SHP77 treated with DMSO at 0.1 percent for 48 hours (cell line): ENCODE results near the gene ARHGAP31.
"Not testable (repeated sequence)": the region's sequence is repeated elsewhere in the genome, so short reads cannot be mapped to it uniquely, and the experiment has no call there.

Experiments
- DNase-seq: peaks from one replicate; lab custom pipeline; 2025; lab: John Stamatoyannopoulos, UW

ARHGAP31 gene

DNA sequence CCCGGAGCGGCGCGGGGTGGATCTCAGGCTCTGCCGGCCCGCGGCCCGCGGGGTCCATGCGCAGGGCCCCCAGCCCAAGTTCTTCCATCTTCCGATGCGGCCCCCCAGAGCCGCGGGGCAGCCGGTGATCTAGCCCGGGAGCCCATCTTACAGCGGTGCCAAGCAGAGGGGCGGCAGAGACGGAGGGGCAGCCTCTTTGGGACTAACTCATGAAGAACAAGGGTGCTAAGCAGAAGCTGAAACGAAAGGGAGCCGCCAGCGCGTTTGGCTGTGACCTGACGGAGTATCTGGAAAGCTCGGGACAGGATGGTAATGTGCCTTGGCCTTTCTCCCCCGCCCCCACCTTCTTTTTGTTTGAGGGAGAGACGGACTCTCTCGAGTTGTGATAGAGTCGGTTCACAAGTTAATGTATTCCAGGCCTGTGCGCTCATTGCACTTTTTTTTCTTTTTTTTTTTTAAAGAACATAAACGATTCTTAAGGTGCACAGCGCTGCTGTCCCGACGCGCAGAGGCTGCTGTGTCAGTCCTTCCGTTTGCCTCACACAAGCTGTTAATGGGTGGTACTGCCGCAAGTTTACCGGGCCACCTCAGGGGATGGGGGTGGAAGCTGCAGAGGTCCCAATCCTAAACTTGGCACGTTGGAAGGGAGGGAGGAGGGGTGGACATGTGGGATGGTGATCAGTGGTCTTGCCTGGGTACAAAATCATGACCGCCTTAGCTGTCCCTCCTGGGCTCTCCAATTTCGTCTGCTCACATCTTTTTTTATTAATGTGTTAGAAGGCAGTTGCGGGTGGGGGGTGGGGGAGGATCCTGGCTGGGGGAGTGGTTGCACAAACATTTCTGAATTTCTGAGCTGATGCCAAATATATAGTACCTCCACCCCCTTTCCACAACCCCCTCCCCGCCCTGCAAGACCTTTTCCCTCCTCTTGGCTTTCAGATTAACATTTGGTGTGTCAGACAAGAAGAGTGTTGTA is 801 bp downstream of the ARHGAP31 start:
- no peak for DNase-seq

DNA sequence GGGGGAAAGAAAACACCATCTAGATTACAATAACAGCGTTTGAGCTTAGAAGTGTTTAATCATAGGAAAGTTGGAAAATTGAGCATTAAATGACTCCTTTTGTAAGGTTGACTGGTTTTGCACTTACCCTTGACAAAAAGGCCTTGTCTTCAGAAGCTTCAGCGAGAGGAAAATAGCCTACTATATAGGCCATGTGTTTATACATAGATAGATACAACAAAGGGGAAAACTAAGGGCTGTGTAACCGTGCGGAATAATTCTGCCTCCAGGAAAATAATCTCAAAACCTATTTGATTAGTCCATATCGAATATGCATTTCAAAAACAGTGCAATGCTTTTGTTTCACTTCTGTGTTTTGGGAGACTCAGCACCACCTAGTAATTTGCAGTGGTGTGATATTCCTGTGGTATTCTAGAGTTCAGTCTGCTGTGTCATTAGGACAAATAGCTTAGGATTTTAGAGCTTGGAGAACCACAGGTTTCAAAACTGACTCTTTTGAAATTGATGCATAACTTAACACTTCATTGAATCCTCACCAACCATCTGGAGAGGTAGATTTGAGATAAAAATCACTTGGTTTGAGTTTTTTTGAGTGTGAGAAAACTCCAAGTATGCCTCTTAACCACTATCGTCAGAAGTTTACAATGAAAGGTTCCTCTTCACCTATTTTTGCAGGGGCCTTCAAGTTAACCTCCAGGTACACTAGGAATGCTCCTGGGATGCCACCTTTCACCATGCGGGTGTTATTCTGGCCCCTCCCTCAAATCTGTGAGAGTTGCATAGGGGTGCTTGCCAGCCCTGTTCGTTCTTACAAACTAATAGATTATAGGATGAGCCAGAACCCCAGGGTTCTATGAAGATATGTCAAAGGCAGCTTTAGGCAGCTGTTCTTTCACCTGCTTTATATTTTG is 1.9 kb downstream of the ARHGAP31 start:
- no peak for DNase-seq

DNA sequence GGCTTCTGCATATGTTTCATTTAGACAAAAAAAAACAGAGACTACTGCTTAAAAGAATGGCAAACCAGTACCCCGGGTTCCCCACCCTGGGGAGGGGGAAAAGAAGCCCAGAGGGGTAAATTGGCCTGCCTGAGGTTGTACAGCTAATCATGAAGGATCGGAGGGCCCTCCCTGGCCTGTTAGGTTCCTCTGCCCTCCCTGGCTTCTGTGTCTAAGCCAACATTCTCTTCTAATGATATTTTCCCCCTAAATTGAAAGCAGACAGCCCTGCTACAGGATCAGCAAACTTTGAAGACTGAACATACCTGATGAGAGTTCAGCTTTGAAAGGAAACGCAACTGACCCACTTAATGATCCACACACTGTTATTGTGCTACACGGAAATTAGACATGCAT is 2.5 kb downstream of the ARHGAP31 start:
- no peak for DNase-seq

DNA sequence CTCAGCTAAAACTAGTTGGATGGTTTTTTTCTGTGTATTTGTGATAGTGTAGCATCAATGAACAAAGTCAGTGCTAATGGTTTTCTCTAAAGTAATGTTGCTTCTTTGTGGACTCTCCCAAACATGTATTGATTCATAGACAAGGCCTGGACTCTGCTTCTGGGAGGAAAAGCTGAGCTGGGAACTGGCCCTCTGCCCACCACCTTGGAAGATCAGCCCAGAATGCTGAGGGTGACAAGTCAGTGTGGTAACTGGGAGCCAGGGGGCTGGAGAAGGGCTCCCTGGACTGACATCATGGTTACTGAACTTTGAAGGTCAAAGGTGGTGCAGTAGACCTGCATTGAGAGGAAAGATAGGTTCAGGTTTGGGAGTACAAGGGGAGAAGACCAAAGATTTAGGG is 3.0 kb downstream of the ARHGAP31 start:
- DNase-seq, result no peak

DNA sequence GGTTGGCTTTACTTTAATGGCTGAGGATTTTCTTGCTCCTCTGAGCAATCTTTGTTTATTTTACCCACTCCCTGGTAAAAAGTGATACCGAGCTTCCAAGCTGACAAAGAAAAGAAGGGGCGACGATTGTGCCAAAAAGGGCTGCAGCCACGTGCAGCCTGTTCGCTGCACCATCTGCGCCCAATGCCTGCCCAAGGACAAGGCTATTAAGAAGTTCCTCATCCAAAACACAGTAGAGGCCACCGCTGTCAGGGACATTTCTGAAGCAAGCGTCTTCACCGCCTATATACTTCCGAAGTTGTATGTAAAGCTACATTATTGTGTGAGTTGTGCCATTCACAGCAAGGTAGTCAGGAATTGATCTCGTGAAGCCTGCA is 4.4 kb downstream of the ARHGAP31 start:
- DNase-seq, result no peak

DNA sequence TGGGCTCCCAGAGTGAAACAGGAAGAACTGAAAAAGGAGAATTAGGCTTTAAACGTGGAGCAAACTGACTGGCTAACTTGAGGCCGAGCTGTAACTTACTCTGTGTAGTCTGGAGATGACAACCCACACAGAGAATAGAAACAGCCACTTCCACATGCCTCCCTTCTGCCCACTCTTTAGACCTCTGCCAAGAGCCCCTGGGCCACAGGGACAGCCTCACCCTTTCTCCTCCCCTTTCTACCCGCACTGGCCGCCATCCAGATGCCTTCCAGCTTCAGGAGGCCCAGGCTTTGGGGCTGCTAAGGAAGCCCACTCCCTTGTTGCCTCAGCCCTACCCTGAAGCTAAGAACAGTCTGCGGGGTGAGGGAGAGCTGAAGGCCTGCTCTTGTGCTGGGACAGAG is 6.8 kb downstream of the ARHGAP31 start:
- DNase-seq, result no peak

DNA sequence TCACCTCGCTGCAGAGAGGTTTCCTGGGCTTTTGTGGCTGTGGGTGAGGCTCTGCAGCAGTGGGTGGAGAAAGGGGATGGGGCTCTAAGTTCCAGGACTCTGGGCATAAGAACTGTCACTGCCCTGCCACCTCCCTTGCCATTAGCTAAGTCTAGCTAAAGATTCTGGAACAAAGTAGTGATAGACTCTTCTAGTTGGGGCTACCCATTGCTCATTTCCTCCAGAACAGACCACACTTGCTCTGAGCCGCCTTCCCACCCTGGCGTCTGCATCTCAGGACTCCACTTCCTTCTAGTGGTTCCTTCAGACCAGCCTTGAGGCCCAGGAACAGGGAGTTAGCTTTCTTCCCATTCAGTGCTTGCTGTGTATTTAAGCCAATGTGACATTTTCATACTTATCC is 7.5 kb downstream of the ARHGAP31 start:
- no peak for DNase-seq

DNA sequence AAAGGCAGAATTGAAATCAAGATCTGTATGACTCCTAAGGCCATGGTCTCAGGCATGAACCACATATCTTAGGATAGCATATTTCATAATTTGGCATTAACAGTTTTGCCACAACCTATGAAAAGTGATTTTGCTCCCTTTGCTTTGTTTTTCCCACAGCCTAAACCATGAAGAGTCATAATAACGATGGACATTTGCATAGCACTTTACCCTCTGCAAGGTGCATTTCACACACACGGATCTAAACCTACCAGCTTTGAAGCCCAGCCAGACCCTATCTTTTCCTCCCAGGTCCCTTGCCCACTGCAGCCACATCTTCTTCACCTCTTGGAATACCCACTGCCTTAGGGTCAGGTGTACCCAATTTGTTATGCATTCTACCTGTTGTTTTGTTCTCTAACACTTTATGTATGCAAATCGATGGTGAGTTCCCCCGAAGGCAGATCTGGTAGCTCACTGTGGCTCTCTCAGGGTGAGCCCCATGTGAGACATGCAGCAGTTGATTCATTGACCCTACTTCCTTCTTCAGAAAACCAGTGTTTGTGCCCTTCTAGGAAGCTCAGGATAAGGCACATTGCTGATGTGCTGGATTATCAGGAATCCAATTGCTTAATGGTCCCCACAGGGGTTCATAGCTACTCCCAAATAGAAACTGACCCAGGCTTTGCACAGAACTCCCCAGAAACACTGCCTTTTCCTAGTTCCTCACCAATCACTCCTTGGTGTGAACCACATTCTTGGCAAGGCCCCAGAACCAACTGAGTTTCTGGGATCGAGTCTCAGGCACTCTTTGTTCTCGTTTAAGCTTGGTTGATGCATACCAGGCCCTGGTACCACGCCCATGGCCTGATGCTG is 8.7 kb downstream of the ARHGAP31 start:
- no peak for DNase-seq

DNA sequence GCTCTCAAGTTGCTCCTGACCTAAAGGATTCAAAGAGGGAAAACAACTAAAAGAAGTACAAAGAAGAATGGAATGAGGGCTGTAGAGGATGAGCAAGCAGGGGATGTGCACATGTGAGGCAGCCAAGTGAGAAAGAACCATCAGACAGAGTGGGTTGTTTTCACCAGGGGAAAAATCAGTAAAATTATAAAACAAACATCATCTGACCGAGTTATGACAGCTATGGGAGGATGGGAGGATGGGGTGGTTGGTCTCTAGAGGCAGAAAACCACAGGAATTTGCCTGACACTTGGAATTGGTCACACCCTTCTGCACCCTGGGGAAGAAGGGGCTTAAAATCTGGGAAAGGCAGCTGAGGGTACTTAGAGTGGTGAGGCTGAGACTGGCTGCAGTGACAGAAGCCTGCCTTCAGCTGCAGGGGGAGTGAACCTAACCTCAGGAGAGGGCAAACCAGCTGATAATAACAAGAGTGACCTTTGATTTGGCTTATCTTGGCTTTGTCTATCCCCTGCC is 10.1 kb downstream of the ARHGAP31 start:
- DNase-seq, result no peak

DNA sequence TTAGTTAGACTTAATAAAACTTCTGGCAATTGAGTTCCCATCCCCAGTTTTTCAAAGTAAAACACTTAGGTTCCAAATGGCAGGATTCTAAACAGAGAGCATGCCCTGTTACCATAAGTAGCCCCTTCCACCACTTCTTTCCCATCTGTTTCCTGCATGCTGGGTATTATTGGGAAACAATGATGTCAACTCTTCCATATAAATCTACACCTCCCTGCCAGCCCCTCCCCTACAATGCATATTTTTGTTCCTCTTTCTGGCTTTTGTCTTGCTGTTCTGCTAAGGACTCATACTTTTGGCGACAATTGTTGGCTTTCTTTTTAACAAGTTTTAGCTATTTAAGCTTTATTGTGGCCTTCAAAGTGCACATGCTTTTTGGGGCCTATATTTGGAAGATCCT is 11.1 kb downstream of the ARHGAP31 start:
- DNase-seq, result no peak

DNA sequence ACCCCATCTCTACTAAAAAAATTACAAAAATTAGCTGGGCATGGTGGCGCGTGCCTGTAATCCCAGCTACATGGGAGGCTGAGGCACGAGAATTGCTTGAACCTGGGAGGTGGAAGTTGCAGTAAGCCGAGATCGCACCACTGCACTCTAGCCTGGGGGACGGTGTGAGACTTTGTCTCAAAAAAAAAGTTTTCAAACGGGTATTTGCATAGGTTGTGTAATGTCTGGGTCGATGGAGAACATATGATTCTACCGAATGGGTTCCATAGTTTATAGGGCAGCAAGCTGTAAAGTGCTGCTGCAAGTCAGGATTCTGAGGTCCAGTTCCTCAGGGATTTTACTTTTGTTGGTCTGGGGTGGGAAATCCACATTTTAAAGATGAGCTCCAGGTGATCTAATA is 12.2 kb downstream of the ARHGAP31 start:
- not testable (repeated sequence) for DNase-seq

DNA sequence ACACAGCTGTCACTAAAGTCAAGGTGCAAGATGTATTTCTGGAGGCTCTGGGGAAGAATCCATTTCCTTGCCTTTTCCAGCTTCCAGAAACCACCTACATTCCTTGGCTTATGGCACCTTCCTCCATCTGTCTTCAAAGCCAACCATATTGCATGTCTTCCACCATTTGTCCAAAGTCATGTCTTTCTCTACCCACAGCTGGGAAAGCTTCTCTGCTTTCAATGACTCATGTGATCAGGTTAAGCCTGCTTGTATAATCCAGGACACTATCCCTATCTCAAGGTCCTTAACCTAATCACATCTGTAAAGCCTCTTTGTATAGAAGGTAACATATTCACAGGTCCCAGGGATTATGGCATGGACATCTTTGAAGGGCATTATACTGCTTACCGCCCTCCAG is 14.2 kb downstream of the ARHGAP31 start:
- no peak for DNase-seq

DNA sequence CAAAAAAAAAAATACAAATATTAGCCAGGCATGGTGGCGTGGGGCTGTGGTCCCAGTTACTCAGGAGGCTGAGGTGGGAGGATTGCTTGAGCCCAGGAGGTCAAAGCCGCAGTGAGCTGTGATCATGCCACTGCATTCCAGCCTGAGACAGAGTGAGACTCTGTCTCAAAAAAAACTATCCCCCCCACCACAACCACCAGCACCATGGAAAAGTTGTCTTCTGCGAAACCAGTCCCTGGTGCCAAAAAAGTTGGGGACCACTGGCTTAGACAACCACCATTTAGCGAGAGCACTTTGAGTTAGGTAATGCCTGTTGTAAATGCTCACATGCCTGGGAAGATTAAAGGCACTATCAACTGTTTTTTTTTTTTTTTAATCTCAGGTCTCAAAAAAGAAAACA is 15.4 kb downstream of the ARHGAP31 start:
- DNase-seq, result no peak

DNA sequence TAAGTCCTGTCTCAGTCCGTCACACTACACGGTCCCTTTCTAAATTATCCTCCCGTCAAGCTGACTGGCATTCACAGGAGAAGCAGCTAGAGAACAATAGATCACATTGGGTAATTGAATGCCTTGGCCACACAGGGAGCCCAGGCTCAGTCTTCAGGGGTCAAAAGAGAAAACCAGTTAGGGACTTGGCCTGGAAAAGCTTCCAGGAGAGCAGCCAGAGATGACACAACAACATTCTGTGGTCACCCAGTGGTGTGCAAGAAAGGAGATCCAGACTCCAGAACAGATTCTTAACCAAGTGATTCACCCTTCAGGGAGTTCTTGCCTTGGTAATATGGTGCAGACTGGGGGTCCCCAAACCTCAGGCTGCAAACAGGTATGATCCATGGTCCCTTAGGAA is 15.9 kb downstream of the ARHGAP31 start:
- DNase-seq, result no peak

DNA sequence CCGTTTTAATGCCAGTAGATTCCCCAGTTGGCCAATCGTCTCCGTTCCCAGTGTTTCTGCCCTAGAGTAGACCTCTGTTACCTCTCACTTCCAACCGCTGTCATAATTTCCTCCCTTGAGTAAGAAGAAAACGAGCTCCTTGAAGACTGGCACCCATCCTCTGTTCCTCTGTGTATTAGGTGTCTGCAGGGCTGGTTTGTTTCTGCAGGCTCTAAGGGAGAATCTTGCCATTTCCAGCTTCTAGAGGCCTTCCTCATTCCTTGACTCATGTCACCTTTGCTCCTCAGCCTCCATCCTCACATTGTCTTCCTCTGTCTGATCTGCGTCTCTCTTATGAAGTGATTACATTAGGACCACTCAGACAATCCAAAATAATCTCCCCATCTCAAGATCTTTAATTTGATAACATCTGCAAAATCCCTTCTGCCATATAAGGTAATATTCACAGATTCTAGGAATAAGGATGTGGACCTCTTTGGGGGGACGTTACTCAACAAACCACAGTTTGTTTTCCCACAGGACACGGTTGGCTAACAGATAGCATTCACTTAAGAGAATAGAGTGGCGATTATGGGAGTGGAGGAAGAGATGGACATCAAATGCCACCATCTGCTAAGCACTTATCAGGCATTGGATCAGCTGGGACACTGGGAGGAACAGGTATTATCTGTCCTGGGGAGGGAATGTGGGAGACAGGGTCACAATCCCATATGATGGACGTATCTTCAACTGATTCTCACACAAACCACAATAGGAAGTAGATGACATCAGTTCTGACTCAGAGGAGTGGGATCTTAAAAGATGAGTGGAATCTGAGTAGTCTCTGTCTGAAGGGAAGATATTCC is 17.1 kb downstream of the ARHGAP31 start:
- DNase-seq, result no peak

DNA sequence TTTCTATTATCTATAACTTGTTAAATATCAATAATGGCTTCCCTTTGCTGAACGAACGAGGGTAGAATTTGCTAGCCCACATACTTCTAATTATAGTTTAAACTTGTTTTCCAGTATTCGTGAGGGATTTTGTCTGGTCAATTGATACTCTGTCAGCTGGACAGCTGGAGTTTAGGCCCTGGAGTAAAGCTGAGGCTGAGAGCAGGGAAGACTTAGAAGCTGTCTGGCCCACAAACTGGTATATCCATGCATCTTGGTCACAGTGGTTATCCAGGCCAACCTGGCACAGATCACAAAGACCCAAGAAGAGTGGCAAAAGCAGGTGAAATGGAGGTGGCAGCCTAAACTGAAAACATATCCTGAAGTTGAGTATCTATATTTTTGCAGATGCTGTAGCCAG is 19.3 kb downstream of the ARHGAP31 start:
- DNase-seq, result no peak

DNA sequence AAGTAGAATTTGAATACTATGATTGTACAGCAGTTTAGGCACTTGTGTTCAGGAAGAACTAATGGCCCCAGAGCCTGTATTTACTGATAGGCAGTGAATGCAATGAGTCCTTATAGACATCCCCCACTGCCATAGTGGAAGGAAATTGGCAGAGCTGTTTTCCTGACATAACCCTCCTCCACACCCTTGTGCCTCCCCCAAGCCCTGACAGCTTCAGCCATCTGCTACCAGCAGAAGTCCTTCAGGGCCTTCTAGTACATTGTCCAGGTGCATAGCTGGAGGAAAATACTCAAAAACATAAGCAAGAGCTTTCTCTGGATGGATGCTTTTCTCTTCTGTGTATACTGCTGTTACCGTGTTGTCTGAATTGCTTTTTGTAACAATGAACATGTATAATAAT is 20.6 kb downstream of the ARHGAP31 start:
- DNase-seq, result no peak

DNA sequence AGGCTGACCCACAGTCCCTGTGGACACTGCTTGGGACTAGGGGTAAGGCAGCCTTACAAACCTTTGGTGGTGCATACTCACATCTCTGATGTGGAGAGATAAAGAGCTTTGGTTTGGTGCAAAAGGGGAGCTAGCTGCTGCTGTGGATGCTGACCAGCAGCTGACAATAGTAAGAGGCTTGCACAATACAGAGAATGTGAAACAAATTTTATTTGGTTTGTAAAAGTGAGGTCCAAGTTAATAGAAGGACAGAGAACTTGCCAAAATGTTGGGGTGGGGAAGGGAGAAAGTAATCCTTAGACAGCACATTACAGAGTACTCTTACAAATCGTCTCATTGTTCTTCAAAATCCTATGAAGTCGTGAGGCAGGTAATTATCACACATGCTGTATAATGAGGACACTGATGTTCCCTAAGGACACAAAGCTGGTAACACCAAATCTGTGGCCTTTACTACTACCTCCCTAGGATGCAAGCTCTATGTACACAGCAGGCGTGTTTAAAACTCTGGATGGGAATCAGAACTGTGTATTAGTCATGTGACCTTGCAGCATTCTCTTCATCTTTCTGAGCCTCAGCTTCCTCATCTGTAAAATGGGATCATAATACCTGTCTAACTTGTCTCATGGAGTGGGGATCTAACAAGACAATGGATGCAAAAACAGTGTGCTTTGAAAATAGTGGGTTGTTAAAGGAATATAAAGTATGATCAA is 21.6 kb downstream of the ARHGAP31 start:
- DNase-seq, result no peak

DNA sequence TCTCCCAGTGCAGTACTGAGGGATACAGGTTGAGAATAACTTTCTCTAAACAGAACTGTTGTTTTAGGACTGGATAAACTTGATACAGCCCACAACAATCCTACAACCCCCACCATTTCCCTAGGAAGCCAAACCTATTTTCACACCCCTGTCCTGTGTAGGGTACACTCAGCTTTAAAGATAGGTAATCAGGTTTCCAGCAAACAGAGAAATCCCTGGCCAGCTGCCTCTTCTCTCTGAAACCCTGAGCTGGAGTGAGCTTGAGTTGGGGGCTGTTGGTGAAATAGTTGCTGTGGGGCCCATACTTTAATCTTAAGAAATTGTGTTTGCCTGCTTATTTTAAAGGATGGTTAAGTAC is 22.1 kb downstream of the ARHGAP31 start:
- DNase-seq, result no peak

DNA sequence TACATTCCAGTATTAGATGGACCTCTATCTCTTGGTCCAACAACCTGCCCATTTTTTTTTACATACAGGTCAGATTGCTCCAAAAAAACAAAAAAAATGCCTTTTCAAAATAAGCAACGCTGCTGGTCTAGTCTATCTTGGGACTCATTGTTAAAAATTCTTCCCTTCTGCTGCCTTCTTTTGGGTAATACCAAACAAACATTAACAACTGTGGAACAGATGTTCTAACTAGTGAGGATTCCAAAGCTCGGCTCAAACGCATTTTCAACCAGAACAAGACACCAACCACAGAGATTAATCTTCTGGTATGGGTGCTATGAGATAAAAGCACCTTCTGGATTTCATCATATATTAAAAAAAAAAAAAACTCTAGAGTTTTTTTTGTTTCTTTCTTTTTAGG is 24.7 kb downstream of the ARHGAP31 start:
- no peak for DNase-seq
